ENCODE measurements around the gene SPDYE1. TPM values are rescaled to one million over a fixed set of nuclear protein-coding genes. Genes with fewer than 3 reads are reported as not detected.

The SPDYE1 gene
- total RNA-seq, 1 experiment from 2014 or later = not detected

Other genes starting within 250 kb of the SPDYE1 start
- 86.1 and 109 TPM in 2 replicates for gene BLVRA, start 239.2 kb upstream of the SPDYE1 start, total RNA-seq (2014; rRNA removed; shearing (Covaris generic))
- gene MRPS24, start 128.4 kb upstream of the SPDYE1 start, total RNA-seq (2014; rRNA removed; shearing (Covaris generic)) = 308 and 368 TPM in 2 replicates
- 32.1 and 40.9 TPM in 2 replicates for gene URGCP, start 91.3 kb upstream of the SPDYE1 start, total RNA-seq (2014; rRNA removed; shearing (Covaris generic))
- 34.0 and 35.7 TPM in 2 replicates for gene UBE2D4, start 71.5 kb upstream of the SPDYE1 start, total RNA-seq (2014; rRNA removed; shearing (Covaris generic))
- 183 and 196 TPM in 2 replicates for gene DBNL, start 46.8 kb downstream of the SPDYE1 start, total RNA-seq (2014; rRNA removed; shearing (Covaris generic))
- gene PGAM2, start 67.7 kb downstream of the SPDYE1 start, total RNA-seq (2014; rRNA removed; shearing (Covaris generic)) = not detected in 2 replicates
- 7.4 and 7.7 TPM in 2 replicates for gene POLM, start 84.6 kb downstream of the SPDYE1 start, total RNA-seq (2014; rRNA removed; shearing (Covaris generic))
- 0.06 TPM in 1 of 2 replicates, not detected in the other for gene AEBP1, start 106.4 kb downstream of the SPDYE1 start, total RNA-seq (2014; rRNA removed; shearing (Covaris generic))
- 185 and 198 TPM in 2 replicates for gene POLD2, start 125.7 kb downstream of the SPDYE1 start, total RNA-seq (2014; rRNA removed; shearing (Covaris generic))
- gene MYL7, start 143.4 kb downstream of the SPDYE1 start, total RNA-seq (2014; rRNA removed; shearing (Covaris generic)) = not detected in 2 replicates
- gene GCK, start 191.5 kb downstream of the SPDYE1 start, total RNA-seq (2014; rRNA removed; shearing (Covaris generic)) = not detected in 2 replicates
- 132 and 136 TPM in 2 replicates for gene YKT6, start 203.1 kb downstream of the SPDYE1 start, total RNA-seq (2014; rRNA removed; shearing (Covaris generic))

Measured in H4 (cell line).